GF-D8 (cell line): ENCODE data around the gene ASTN2.

Experiments used
- DNase-seq: peaks from one replicate; lab custom pipeline; 2025; lab: John Stamatoyannopoulos, UW

ASTN2 gene, protein sequence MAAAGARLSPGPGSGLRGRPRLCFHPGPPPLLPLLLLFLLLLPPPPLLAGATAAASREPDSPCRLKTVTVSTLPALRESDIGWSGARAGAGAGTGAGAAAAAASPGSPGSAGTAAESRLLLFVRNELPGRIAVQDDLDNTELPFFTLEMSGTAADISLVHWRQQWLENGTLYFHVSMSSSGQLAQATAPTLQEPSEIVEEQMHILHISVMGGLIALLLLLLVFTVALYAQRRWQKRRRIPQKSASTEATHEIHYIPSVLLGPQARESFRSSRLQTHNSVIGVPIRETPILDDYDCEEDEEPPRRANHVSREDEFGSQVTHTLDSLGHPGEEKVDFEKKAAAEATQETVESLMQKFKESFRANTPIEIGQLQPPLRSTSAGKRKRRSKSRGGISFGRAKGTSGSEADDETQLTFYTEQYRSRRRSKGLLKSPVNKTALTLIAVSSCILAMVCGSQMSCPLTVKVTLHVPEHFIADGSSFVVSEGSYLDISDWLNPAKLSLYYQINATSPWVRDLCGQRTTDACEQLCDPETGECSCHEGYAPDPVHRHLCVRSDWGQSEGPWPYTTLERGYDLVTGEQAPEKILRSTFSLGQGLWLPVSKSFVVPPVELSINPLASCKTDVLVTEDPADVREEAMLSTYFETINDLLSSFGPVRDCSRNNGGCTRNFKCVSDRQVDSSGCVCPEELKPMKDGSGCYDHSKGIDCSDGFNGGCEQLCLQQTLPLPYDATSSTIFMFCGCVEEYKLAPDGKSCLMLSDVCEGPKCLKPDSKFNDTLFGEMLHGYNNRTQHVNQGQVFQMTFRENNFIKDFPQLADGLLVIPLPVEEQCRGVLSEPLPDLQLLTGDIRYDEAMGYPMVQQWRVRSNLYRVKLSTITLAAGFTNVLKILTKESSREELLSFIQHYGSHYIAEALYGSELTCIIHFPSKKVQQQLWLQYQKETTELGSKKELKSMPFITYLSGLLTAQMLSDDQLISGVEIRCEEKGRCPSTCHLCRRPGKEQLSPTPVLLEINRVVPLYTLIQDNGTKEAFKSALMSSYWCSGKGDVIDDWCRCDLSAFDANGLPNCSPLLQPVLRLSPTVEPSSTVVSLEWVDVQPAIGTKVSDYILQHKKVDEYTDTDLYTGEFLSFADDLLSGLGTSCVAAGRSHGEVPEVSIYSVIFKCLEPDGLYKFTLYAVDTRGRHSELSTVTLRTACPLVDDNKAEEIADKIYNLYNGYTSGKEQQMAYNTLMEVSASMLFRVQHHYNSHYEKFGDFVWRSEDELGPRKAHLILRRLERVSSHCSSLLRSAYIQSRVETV (N-terminal part only)

DNA sequence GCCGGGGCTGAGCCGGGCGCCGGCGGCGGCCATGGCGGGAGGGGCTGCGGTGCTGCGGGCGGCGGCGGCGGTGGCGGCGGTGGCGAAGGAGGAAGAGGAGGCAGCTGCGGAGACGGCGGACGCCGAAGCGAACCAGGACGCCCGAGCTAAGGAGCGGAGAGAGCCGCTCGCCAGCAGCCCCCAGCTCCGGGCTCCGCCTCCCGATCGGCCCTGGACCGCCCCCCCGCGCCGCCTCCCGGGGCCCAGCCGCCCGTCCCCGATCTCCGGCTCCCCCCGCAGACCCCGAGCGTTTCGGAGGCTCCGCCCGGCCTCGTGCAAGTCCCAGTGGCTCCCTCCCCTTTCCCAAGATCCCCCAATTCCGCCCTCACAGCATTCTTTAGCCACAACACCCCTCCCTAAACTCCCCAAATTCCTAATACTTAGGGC, at the start of gene ASTN2:
Gene ASTN2 (minus strand): TSS at position 152 of the 426 bp plus-strand sequence. CDS start 119 bp downstream, at position 33.
- no peak for DNase-seq

GRCh38 chr9:117462861-117463260, 48.0 kb upstream of the ASTN2 start:
- no peak for DNase-seq

GRCh38 chr9:117461386-117461785, 46.5 kb upstream of the ASTN2 start:
- no peak for DNase-seq

DNA sequence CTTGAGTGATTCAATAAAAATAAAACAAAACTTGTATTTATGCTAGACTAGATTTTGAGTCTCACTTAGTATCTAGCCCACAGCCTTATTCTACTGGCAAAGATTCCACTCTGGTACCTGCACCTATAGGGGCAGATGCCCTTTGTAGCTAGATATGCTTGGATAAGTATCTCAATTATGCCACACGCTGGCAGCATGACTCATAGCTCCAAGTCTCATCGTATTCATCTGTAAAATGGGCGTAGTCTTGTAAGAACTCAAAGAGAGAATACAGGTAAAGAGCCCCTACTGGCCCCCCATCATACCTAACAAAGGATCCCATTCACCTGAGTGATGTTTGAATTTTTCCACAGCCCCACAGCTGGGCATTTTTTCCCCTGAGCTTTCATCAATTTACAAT, 45.9 kb upstream of the ASTN2 start:
- no peak for DNase-seq

- no peak for DNase-seq
Measured at GRCh38 chr9:117459913-117460312, 45.1 kb upstream of the ASTN2 start.

- no peak for DNase-seq
Measured at GRCh38 chr9:117458066-117458465, 43.2 kb upstream of the ASTN2 start.

DNA sequence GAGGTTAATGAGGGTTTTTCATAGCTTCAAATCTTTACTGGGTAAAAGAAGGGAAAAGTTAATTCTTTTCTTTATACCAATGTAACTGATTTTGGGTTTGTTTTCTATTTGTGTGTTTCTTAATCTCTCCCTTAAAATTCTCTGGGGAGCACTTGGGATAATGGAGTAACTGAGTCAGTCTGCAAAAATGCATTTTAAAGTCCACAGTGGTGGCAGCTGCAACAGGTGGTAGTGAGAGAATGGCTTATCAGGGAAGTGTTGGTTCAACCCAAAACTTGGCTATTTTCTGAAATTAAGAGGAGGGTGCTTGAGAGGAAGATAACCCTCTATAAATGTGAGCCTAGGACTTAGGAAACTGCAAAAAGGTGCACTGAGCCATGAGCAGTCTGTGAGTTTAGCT, 39.9 kb upstream of the ASTN2 start:
- no peak for DNase-seq

GRCh38 chr9:117453737-117454136, 38.9 kb upstream of the ASTN2 start:
- no peak for DNase-seq

- no peak for DNase-seq
Measured at GRCh38 chr9:117451311-117451710, 36.5 kb upstream of the ASTN2 start.

DNA sequence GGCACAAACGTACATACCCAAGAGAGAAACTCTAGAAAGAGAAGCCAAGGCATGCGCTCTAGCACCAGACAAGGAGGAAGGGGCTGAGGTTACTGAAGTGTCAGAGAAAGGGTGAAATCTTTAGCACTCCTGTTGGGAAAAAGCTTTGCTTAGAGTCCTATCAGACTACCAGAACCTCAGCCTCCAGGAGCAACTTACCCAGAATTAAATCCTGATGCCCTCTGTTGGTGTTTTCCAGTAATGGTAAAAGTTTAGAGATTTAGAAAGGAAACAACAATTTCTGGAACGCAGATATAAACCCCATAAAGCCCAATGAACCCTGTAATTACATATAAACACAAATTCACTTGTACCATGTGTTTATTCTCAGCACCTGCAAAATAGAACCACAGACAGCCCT, 33.2 kb upstream of the ASTN2 start:
- DNase-seq: no peak

DNA sequence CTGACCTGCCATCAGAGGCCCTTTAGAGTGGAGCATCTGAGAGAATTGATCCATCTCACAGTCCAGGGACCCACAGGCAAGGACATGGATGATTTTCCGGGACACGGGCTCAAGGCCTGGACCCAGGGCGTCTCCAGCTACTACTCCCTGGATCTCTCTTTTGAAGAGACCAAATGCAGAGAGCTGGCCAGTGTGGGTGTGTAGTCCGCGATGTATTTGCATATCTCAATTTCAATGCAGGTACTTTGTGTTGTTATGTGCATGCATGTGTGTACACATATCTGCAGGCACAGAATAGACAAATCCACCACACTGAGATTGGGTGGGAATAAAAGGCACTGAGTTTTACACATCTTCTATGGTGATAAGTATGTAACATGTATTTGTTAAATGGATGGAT, 30.8 kb upstream of the ASTN2 start:
- no peak for DNase-seq

- DNase-seq: no peak
Measured at GRCh38 chr9:117444501-117444900, 29.6 kb upstream of the ASTN2 start.

- no peak for DNase-seq
Measured at GRCh38 chr9:117437283-117437682, 22.4 kb upstream of the ASTN2 start.

DNA sequence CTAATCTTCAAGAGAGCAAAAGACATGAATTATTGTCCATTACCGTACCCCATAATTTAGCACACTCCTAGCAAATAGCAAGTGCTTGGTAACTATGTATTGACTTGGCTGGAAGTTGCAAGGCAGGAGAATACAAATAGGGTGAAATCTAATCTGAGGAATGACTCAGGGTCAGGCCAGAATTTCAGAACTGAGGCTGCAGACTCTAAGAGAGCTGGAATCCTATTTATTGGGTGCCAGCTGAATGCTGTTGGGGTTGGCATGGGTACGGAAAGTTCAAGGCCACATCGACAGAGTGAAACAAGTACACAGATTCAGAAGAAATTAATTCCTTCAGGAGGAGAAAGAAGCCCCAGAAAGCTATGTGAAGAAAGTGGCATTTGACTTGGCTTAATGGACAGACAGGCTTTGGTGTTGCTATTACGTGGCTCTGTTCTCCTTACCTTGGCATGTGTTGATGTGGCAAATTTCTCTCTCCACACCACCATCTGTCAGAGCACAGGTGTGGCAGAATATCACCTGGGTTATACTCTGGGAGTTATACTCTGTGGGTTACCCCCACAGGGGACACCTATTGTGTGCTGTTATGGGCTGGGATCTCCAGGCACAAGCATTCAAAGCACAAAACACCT, 20.9 kb upstream of the ASTN2 start:
- DNase-seq: no peak

DNA sequence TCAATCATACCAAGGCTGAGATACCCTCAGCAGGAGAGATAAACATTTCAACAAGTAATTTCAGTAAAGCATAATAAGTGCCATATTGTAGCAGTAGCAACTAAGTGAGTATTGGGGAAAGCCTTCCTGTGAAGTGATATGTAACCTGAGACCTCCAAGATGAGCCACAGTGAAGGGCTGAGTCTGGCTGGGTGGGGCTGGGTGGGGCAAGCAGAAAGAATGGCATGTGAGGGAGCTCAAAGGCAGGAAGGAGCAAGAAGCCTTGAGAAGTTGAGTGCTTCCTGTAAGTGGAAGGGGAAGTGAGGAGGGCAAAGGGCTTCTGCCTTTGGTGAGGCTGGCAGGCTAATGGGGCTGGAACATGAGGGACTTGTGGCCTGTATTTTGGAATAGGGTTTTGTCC, 19.7 kb upstream of the ASTN2 start:
- no peak for DNase-seq

DNA sequence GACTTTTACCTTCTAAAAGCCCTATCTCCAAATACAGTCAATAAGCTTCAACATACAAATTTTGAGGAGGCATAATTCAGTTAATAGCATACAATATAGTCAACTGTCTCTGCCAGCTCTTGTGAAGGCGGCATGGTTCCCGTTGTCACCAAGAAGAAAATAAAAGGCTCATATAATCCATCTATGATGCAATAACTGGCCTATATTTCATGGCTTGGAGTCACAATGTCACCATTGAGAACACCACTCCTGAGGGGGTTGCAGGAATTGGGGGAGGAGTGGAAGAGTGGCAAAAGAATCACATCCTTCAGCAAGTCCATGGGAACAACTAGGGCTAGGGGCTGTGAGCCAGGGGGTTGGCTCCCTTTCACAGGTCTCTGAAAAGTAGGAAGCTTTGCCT, 16.0 kb upstream of the ASTN2 start:
- DNase-seq: no peak

DNA sequence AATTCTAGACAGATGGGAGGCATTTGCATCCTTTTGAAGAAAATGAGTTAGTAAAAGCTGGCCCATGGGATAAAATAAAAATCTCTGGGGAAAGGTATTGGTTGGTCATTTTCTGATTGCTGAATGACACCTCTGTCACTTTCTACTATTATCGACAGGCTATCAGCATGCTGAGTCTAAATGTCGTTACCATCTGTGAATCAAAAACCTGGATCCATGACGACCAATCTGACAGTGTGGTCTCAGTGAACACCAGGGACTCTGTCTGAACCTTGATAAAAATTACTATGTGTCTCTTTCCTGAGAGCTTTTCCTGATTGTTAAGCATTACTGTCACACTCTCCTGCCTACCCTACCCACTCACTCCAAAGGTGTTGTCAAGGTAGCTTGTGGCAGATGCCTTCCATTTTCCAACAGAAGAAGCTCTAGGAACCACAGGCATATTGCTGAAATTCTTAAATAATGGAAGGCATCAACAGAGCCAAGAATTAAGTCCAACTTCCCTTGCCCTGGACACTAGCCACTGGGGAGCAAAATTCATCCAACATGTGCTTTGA, 12.6 kb upstream of the ASTN2 start:
- DNase-seq: no peak

GRCh38 chr9:117425566-117425965, 10.7 kb upstream of the ASTN2 start:
- DNase-seq: no peak

- no peak for DNase-seq
Measured at GRCh38 chr9:117424291-117424690, 9.4 kb upstream of the ASTN2 start.

DNA sequence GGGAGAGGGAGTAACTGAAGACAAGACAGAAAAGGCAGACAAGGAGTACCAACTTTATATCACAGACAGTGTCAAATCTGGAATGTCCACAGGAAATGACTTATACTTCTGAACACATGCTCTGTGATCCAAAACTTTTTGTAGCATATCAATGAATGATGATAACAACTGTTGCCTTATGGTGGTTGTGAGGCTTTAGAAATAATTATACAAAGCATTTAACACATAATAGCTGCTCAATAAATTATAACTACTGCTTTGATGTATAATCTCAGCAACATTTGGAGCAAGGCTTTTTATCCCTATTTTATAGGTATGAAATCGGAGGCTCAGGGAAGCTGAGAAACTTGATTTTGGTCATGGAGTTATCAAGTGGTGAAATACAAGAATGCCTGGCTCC, 3.3 kb upstream of the ASTN2 start:
- DNase-seq: no peak

- DNase-seq: no peak
Measured at GRCh38 chr9:117416856-117417255, 2.0 kb upstream of the ASTN2 start.
